NT2/D1 (cell line): ENCODE results near the gene CACNA2D1.

Source experiments
- SUZ12 ChIP-seq: IDR thresholded peaks from 2 replicates; pipeline ENCODE4 v1.6.1; 2011; ENCODE audit not compliant: insufficient read length, insufficient read depth; ENCODE audit errors: extremely low read depth
- YY1 ChIP-seq: IDR thresholded peaks from 2 replicates; pipeline ENCODE4 v1.6.1; 2011; ENCODE audit not compliant: insufficient read length, insufficient read depth
- ZNF274 ChIP-seq: IDR thresholded peaks from 2 replicates; pipeline ENCODE4 v1.6.1; 2011; ENCODE audit warnings: mild to moderate bottlenecking, low read depth, low read length

- TF ChIP-seq SUZ12: no peak
- TF ChIP-seq ZNF274: no peak
- TF ChIP-seq YY1: no peak
Observed at GRCh38 chr7:82179311-82179710, 264.3 kb downstream of the CACNA2D1 start.
